GM23338 (cell line): Measurements from ENCODE around the gene OR2H1. TPM values are rescaled to one million over a fixed set of nuclear protein-coding genes. Genes with fewer than 3 reads are reported as not detected.

Experiments
- ATAC-seq: fragments of 200-7000 bp; cut with Tn5 transposase; 3 replicates; pipeline ENCODE4 v1.9.1; 2020
- DNase-seq: peaks from one replicate; pipeline ENCODE4 v3.0.0-alpha.2; 2015; ENCODE audit warnings: low spot score
- H2AFZ ChIP-seq: fragments of 200-600 bp; sonication (generic); 2 replicates; pipeline ENCODE4 v1.8.0; 2016; ENCODE audit warnings: antibody characterized with exemption, mild to moderate bottlenecking, moderate library complexity
- H3F3A ChIP-seq: fragments of 200-600 bp; sonication (generic); replicated peaks from 2 replicates; pipeline ENCODE4 v1.8.0; 2017; ENCODE audit warnings: antibody characterized with exemption, mixed run types, low read depth
- H3K27ac ChIP-seq: fragments of 200-600 bp; sonication (generic); 2 replicates; pipeline ENCODE4 v1.6.1; 2016; ENCODE audit warnings: low read depth
- H3K27me3 ChIP-seq: fragments of 200-600 bp; sonication (generic); 2 replicates; pipeline ENCODE4 v1.8.0; 2016; ENCODE audit warnings: mild to moderate bottlenecking, mixed run types, moderate library complexity; ENCODE audit not compliant: insufficient read depth
- H3K36me3 ChIP-seq: fragments of 200-600 bp; sonication (generic); 2 replicates; pipeline ENCODE4 v1.8.0; 2016; ENCODE audit warnings: mild to moderate bottlenecking; ENCODE audit not compliant: insufficient read depth
- H3K4me1 ChIP-seq: fragments of 200-600 bp; sonication (generic); 2 replicates; pipeline ENCODE4 v1.8.0; 2016; ENCODE audit warnings: mild to moderate bottlenecking, moderate library complexity; ENCODE audit not compliant: insufficient read depth
- H3K4me2 ChIP-seq: fragments of 200-600 bp; sonication (generic); 2 replicates; pipeline ENCODE4 v1.7.1; 2017; ENCODE audit warnings: mixed run types
- H3K4me3 ChIP-seq: fragments of 200-600 bp; sonication (generic); 2 replicates; pipeline ENCODE4 v1.6.1; 2016; ENCODE audit warnings: mixed run types
- H3K79me2 ChIP-seq: fragments of 200-600 bp; sonication (generic); replicated peaks from 2 replicates; pipeline ENCODE4 v1.8.0; 2017; ENCODE audit warnings: mild to moderate bottlenecking; ENCODE audit not compliant: insufficient read depth
- H3K9me2 ChIP-seq: fragments of 200-600 bp; sonication (generic); 2 replicates; pipeline ENCODE4 v1.8.0; 2017; ENCODE audit not compliant: insufficient read depth
- H4K20me1 ChIP-seq: fragments of 200-600 bp; sonication (generic); replicated peaks from 2 replicates; pipeline ENCODE4 v1.8.0; 2017; ENCODE audit warnings: mild to moderate bottlenecking; ENCODE audit not compliant: insufficient read depth
- H3K27ac Mint-ChIP-seq: 2 replicates; pipeline ENCODE4 v1.8.0; 2020; ENCODE audit warnings: inconsistent platforms, mild to moderate bottlenecking, moderate library complexity, mixed read lengths
- H3K27me3 Mint-ChIP-seq: 3 replicates; pipeline ENCODE4 v1.8.0; 2022; ENCODE audit warnings: low read depth, mild to moderate bottlenecking, moderate library complexity, mixed read lengths, inconsistent platforms; ENCODE audit not compliant: insufficient read depth, poor library complexity
- H3K36me3 Mint-ChIP-seq: 3 replicates; pipeline ENCODE4 v1.8.0; 2021; ENCODE audit warnings: low read depth, mild to moderate bottlenecking, inconsistent platforms, moderate library complexity, mixed read lengths
- H3K4me1 Mint-ChIP-seq: 3 replicates; pipeline ENCODE4 v1.8.0; 2020; ENCODE audit warnings: mild to moderate bottlenecking, inconsistent platforms, mixed read lengths
- H3K4me3 Mint-ChIP-seq: 3 replicates; pipeline ENCODE4 v1.8.0; 2021; ENCODE audit warnings: moderate library complexity, mild to moderate bottlenecking, inconsistent platforms, mixed read lengths
- H3K9me3 Mint-ChIP-seq: 3 replicates; pipeline ENCODE4 v1.8.0; 2020; ENCODE audit warnings: moderate library complexity, mild to moderate bottlenecking, inconsistent platforms, mixed read lengths
- CREB1 ChIP-seq: fragments of 250-450 bp; sonication (Bioruptor Pico); IDR thresholded peaks from 2 replicates; pipeline ENCODE4 v1.5.0; 2020; ENCODE audit warnings: low read depth, mild to moderate bottlenecking, moderate library complexity
- EZH2phosphoT487 ChIP-seq: fragments of 200-600 bp; sonication (generic); IDR thresholded peaks from one replicate; pipeline ENCODE4 v1.8.1; 2018; ENCODE audit warnings: antibody characterized with exemption; ENCODE audit not compliant: unreplicated experiment
- JUNB ChIP-seq: IDR thresholded peaks from one replicate; pipeline ENCODE4 v1.6.1; 2016; ENCODE audit warnings: antibody characterized with exemption; ENCODE audit not compliant: unreplicated experiment
- NANOG ChIP-seq: IDR thresholded peaks from 2 replicates; pipeline ENCODE4 v1.6.1; 2016; ENCODE audit warnings: antibody characterized with exemption, borderline replicate concordance
- POLR2AphosphoS5 ChIP-seq: IDR thresholded peaks from 2 replicates; pipeline ENCODE4 v1.6.1; 2016; ENCODE audit warnings: antibody characterized with exemption, low read depth
- ZNF114 ChIP-seq: fragments of 250-450 bp; sonication (Bioruptor Pico); IDR thresholded peaks from 2 replicates; pipeline ENCODE4 v1.5.0; 2020; ENCODE audit warnings: mild to moderate bottlenecking, moderate library complexity
- ZNF331 ChIP-seq: fragments of 250-450 bp; sonication (Bioruptor Pico); IDR thresholded peaks from 2 replicates; pipeline ENCODE4 v1.5.0; 2020; ENCODE audit warnings: low read depth, mild to moderate bottlenecking, moderate library complexity
- polyA plus RNA-seq: library from polyadenylated mRNA; unstranded; fragments of >200 nt; fragmentation: Nextera tagmentation; extraction: Ambion mirVana; gene quantifications from 2 replicates; pipeline ENCODE4 v1.2.1, GENCODE V29; 2016
- total RNA-seq: library from RNA; depleted of rRNA; stranded (reverse); fragments of >200 nt; shearing (Covaris generic); gene quantifications from 2 replicates; pipeline ENCODE4 v1.2.3, GENCODE V29; 2014
- TF ChIP-seq, protein P1 (sequence below): fragments of 250-450 bp; sonication (Bioruptor Pico); IDR thresholded peaks from 2 replicates; pipeline ENCODE4 v1.5.0; 2020; ENCODE audit warnings: mild to moderate bottlenecking, moderate library complexity
- TF ChIP-seq, protein P2 (sequence below), 2 experiments: fragments of 200-600 bp in 1 of 2; sonication (generic) in 1 of 2; conservative IDR thresholded peaks; 2 replicates each; pipeline versions ENCODE4 v1.5.1 to v1.6.1; 2016 to 2017; ENCODE audit warnings: antibody characterized with exemption in 2 of 2, low read depth in 2 of 2, mild to moderate bottlenecking in 2 of 2, moderate library complexity in 1 of 2
- TF ChIP-seq, protein P3 (sequence below): IDR thresholded peaks from 2 replicates; pipeline ENCODE4 v1.6.1; 2016; ENCODE audit warnings: antibody characterized with exemption
- TF ChIP-seq, protein P4 (sequence below): IDR thresholded peaks from one replicate; pipeline ENCODE4 v1.6.1; 2018; ENCODE audit warnings: antibody characterized with exemption; ENCODE audit not compliant: unreplicated experiment

The OR2H1 gene
- total and polyA plus RNA-seq, 2 experiments from 2014 or later, result not detected

DNA sequence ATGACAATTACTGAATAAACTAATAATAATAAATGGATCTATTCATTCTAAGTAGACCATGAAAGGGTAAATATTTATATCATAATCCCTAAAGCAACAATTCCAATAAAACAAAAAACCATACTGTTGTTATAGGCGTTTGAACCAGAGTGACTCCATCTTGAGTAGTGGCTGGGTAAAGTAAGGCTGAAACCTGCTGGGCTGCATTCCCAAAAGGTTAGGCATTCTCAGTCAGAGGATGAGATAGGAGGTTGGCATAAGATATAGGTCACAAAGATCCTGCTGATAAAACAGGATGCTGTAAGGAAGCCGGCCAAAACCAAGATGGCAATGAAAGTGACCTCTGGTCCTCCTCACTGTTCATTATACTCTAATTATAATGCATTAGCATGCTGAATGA lies 8.3 kb downstream of the OR2H1 start:
- no peaks in the 10 kb centered on the region for H3K36me3 Mint-ChIP-seq
- H3K79me2 ChIP-seq, result no peaks in the 10 kb centered on the region
- no peak overlapping the region for H3K4me3 Mint-ChIP-seq
- ATAC-seq, result no peak
- DNase-seq, result no peak
- no peak for TF ChIP-seq JUNB
- TF ChIP-seq, protein P1, sequence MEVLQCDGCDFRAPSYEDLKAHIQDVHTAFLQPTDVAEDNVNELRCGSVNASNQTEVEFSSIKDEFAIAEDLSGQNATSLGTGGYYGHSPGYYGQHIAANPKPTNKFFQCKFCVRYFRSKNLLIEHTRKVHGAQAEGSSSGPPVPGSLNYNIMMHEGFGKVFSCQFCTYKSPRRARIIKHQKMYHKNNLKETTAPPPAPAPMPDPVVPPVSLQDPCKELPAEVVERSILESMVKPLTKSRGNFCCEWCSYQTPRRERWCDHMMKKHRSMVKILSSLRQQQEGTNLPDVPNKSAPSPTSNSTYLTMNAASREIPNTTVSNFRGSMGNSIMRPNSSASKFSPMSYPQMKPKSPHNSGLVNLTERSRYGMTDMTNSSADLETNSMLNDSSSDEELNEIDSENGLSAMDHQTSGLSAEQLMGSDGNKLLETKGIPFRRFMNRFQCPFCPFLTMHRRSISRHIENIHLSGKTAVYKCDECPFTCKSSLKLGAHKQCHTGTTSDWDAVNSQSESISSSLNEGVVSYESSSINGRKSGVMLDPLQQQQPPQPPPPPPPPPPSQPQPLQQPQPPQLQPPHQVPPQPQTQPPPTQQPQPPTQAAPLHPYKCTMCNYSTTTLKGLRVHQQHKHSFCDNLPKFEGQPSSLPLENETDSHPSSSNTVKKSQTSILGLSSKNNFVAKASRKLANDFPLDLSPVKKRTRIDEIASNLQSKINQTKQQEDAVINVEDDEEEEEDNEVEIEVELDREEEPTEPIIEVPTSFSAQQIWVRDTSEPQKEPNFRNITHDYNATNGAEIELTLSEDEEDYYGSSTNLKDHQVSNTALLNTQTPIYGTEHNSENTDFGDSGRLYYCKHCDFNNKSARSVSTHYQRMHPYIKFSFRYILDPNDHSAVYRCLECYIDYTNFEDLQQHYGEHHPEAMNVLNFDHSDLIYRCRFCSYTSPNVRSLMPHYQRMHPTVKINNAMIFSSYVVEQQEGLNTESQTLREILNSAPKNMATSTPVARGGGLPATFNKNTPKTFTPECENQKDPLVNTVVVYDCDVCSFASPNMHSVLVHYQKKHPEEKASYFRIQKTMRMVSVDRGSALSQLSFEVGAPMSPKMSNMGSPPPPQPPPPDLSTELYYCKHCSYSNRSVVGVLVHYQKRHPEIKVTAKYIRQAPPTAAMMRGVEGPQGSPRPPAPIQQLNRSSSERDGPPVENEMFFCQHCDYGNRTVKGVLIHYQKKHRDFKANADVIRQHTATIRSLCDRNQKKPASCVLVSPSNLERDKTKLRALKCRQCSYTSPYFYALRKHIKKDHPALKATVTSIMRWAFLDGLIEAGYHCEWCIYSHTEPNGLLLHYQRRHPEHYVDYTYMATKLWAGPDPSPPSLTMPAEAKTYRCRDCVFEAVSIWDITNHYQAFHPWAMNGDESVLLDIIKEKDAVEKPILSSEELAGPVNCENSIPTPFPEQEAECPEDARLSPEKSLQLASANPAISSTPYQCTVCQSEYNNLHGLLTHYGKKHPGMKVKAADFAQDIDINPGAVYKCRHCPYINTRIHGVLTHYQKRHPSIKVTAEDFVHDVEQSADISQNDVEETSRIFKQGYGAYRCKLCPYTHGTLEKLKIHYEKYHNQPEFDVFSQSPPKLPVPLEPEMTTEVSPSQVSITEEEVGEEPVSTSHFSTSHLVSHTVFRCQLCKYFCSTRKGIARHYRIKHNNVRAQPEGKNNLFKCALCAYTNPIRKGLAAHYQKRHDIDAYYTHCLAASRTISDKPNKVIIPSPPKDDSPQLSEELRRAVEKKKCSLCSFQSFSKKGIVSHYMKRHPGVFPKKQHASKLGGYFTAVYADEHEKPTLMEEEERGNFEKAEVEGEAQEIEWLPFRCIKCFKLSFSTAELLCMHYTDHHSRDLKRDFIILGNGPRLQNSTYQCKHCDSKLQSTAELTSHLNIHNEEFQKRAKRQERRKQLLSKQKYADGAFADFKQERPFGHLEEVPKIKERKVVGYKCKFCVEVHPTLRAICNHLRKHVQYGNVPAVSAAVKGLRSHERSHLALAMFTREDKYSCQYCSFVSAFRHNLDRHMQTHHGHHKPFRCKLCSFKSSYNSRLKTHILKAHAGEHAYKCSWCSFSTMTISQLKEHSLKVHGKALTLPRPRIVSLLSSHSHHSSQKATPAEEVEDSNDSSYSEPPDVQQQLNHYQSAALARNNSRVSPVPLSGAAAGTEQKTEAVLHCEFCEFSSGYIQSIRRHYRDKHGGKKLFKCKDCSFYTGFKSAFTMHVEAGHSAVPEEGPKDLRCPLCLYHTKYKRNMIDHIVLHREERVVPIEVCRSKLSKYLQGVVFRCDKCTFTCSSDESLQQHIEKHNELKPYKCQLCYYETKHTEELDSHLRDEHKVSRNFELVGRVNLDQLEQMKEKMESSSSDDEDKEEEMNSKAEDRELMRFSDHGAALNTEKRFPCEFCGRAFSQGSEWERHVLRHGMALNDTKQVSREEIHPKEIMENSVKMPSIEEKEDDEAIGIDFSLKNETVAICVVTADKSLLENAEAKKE (CRISPR knock-in tag), result no peak
- no peak for TF ChIP-seq ZNF331 (CRISPR knock-in tag)
- TF ChIP-seq, protein P2, sequence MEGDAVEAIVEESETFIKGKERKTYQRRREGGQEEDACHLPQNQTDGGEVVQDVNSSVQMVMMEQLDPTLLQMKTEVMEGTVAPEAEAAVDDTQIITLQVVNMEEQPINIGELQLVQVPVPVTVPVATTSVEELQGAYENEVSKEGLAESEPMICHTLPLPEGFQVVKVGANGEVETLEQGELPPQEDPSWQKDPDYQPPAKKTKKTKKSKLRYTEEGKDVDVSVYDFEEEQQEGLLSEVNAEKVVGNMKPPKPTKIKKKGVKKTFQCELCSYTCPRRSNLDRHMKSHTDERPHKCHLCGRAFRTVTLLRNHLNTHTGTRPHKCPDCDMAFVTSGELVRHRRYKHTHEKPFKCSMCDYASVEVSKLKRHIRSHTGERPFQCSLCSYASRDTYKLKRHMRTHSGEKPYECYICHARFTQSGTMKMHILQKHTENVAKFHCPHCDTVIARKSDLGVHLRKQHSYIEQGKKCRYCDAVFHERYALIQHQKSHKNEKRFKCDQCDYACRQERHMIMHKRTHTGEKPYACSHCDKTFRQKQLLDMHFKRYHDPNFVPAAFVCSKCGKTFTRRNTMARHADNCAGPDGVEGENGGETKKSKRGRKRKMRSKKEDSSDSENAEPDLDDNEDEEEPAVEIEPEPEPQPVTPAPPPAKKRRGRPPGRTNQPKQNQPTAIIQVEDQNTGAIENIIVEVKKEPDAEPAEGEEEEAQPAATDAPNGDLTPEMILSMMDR (conservative IDR thresholded peaks at IDR 0.05; ENCODE audit: low read depth in 2 of 2), result no peak
- TF ChIP-seq, protein P3, sequence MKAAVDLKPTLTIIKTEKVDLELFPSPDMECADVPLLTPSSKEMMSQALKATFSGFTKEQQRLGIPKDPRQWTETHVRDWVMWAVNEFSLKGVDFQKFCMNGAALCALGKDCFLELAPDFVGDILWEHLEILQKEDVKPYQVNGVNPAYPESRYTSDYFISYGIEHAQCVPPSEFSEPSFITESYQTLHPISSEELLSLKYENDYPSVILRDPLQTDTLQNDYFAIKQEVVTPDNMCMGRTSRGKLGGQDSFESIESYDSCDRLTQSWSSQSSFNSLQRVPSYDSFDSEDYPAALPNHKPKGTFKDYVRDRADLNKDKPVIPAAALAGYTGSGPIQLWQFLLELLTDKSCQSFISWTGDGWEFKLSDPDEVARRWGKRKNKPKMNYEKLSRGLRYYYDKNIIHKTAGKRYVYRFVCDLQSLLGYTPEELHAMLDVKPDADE, result no peak
- TF ChIP-seq POLR2AphosphoS5, result no peak
- no peak for TF ChIP-seq CREB1 (CRISPR knock-in tag)
- no peak for TF ChIP-seq NANOG
- TF ChIP-seq, protein P4, sequence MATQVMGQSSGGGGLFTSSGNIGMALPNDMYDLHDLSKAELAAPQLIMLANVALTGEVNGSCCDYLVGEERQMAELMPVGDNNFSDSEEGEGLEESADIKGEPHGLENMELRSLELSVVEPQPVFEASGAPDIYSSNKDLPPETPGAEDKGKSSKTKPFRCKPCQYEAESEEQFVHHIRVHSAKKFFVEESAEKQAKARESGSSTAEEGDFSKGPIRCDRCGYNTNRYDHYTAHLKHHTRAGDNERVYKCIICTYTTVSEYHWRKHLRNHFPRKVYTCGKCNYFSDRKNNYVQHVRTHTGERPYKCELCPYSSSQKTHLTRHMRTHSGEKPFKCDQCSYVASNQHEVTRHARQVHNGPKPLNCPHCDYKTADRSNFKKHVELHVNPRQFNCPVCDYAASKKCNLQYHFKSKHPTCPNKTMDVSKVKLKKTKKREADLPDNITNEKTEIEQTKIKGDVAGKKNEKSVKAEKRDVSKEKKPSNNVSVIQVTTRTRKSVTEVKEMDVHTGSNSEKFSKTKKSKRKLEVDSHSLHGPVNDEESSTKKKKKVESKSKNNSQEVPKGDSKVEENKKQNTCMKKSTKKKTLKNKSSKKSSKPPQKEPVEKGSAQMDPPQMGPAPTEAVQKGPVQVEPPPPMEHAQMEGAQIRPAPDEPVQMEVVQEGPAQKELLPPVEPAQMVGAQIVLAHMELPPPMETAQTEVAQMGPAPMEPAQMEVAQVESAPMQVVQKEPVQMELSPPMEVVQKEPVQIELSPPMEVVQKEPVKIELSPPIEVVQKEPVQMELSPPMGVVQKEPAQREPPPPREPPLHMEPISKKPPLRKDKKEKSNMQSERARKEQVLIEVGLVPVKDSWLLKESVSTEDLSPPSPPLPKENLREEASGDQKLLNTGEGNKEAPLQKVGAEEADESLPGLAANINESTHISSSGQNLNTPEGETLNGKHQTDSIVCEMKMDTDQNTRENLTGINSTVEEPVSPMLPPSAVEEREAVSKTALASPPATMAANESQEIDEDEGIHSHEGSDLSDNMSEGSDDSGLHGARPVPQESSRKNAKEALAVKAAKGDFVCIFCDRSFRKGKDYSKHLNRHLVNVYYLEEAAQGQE, result no peak
- no peak for TF ChIP-seq EZH2phosphoT487
- no peak for TF ChIP-seq ZNF114
- no peak overlapping the region for H2AFZ ChIP-seq
- H3K4me1 Mint-ChIP-seq, result 0 out of 3 replicates have a peak, but pooled peaks cover 2% of the 10 kb centered on the region
- H3K9me3 Mint-ChIP-seq, result no peaks in the 10 kb centered on the region
- H3K36me3 ChIP-seq, result no peaks in the 10 kb centered on the region
- H3K9me2 ChIP-seq, result peaks cover 23% of the 10 kb centered on the region
- no peaks in the 10 kb centered on the region for H3K4me1 ChIP-seq
- H3K27ac ChIP-seq, result no peak overlapping the region
- H4K20me1 ChIP-seq, result no peaks in the 10 kb centered on the region
- no peaks in the 10 kb centered on the region for H3F3A ChIP-seq
- H3K4me2 ChIP-seq, result no peak overlapping the region
- no peak overlapping the region for H3K27ac Mint-ChIP-seq
- no peak overlapping the region for H3K4me3 ChIP-seq
- H3K27me3 ChIP-seq, result no peaks in the 10 kb centered on the region
- peaks cover 2% of the 10 kb centered on the region for H3K27me3 Mint-ChIP-seq
